Hippocampal formation (tissue), 2 donors: ENCODE results near the gene MYO1C.
"Not testable (repeated sequence)": the region's sequence is repeated elsewhere in the genome, so short reads cannot be mapped to it uniquely, and the experiment has no call there.

Experiments
- DNase-seq, 2 donors: peaks; one replicate each; lab custom pipeline; 2025; lab: John Stamatoyannopoulos, UW

The MYO1C gene

DNA sequence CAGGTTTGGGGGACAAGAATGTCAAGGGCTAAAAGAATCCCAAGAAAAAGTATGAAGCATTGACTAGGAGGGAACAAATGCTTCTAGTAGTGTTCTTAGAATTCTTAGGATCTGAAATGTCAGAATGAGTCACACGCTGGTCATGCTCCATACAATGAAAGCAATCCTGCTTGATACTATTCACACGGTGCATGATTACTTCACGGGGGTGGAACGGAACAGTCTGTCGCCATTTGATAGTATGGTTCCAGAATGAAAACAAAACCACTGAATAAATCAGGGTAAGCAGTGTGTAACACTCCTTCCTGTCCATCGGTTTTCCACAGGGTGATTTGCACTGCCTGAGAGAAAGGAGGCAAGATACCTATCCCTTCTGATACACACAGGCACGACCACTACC is 69.6 kb downstream of the MYO1C start:
- no peak for DNase-seq

DNA sequence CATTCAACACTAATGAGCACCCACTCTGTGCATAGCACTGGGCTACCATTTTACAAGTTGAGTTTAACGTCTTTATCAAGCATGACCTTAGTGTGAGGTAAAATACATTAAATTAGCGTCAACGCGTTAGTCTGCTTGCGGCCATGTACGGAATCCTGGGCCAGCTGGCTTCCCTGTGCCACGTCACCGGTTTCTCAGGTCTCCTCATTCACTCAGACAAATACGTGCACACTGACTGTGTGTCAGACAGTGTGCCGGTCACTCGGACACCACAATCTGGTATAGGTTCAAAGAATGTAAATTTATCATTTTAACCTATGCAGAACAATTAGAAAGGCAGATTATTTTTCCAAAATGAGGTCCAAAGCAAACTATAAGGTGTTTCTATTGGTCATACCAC is 71.0 kb downstream of the MYO1C start:
- DNase-seq, result no peak

DNA sequence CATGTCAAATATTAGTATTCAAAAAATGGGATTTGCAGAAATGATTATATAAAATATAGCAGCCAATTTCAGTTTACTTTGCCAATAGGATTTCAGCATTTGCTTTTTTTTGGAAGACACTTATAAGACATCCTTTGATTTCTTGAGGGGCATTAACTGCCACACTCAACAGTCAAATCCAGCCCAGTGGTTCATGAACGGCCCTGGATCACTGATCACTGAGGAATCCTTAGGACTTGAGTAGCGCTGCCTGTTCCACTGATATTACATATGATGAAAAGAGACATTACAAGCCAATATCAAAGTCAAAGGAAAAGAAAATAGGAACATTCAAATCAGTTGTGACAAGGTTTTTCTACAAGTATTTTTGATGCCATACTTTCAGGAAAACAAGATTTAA is 71.5 kb downstream of the MYO1C start:
- no peak for DNase-seq

GRCh38 chr17:1420163-1420562 is 72.3 kb downstream of the MYO1C start:
- no peak for DNase-seq

GRCh38 chr17:1418476-1418875 is 74.0 kb downstream of the MYO1C start:
- not testable (repeated sequence) for DNase-seq

DNA sequence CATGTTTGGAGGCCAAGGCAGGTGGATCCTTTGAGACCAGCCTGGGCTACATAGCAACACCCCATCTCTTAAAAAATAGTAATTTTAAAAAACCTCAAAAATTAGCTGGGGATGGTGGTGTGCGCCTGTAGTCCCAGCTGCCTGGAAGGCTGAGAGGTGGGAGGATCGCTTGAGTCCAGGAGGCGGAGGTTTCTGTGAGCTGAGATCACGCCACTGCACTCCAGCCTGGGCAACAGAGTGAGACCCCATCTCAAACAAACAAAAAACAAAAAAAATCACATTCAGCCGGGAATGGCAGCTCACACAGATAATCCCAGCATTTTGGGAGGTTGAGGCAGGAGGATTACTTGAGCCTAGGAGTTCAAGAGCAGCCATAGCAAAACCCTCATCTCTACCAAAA is 76.1 kb downstream of the MYO1C start:
- DNase-seq, result no peak

- no peak for DNase-seq
These were observed 77.9 kb downstream of the MYO1C start for GRCh38 chr17:1414634-1415033.
